Colonic mucosa (tissue), 4 donors: Measurements from ENCODE around the gene SYT8. TPM values are rescaled to one million over a fixed set of nuclear protein-coding genes. Genes with fewer than 3 reads are reported as not detected.
"Not testable (repeated sequence)": the region's sequence is repeated elsewhere in the genome, so short reads cannot be mapped to it uniquely, and the experiment has no call there.

Experiments used
- DNase-seq: peaks from one replicate; pipeline ENCODE4 v3.0.0-alpha.2; 2020
- H3K27ac ChIP-seq: fragments of 200-600 bp; one replicate; pipeline ENCODE4 v1.8.0; 2021
- H3K27me3 ChIP-seq: fragments of 200-600 bp; one replicate; pipeline ENCODE4 v1.8.0; 2021
- H3K36me3 ChIP-seq: fragments of 200-600 bp; one replicate; pipeline ENCODE4 v1.8.0; 2021
- H3K4me1 ChIP-seq: fragments of 200-600 bp; one replicate; pipeline ENCODE4 v1.8.0; 2021; ENCODE audit warnings: mild to moderate bottlenecking
- H3K4me3 ChIP-seq: fragments of 200-600 bp; one replicate; pipeline ENCODE4 v1.8.0; 2021
- H3K9ac ChIP-seq, 2 donors: one replicate each; pipeline ENCODE4 v1.7.0; 2013; ENCODE audit warnings: control low read depth in 2 of 2, low read depth in 2 of 2, low read length in 2 of 2
- H3K9me3 ChIP-seq: fragments of 200-600 bp; one replicate; pipeline ENCODE4 v1.8.0; 2021
- intact Hi-C: fragments of 100-400 bp; cut with DNase I; formaldehyde crosslinking; loops from one replicate; pipeline ENCODE4 v1.14.1; 2022
- microRNA-seq: library from miRNA; unstranded; fragments of <30 nt; microRNA quantifications from one replicate; pipeline ENCODE4, GENCODE V29; 2019
- total RNA-seq, 2 donors: library from RNA; stranded (reverse); fragmentation: NEBNext Ultra II Directional in 1 of 2; extraction: Animal tissue kit (Norgen Biotek cat#: 25700) in 1 of 2; gene quantifications; one replicate each; pipeline ENCODE4 v1.2.1, GENCODE V29; 2021
- TF ChIP-seq, protein P1 (sequence below): fragments of 200-600 bp; IDR thresholded peaks from one replicate; pipeline ENCODE4 v1.8.0; 2022; ENCODE audit warnings: antibody characterized with exemption, mild to moderate bottlenecking
- donor health status: healthy.
- donor health status: DM: no; HTN: no; CAD: no.
- donor health status: DM: no; HTN: no; CAD: no.

SYT8 gene
- total RNA-seq, 2 donors from 2014 or later, result 1.7 to 3.5 TPM

DNA sequence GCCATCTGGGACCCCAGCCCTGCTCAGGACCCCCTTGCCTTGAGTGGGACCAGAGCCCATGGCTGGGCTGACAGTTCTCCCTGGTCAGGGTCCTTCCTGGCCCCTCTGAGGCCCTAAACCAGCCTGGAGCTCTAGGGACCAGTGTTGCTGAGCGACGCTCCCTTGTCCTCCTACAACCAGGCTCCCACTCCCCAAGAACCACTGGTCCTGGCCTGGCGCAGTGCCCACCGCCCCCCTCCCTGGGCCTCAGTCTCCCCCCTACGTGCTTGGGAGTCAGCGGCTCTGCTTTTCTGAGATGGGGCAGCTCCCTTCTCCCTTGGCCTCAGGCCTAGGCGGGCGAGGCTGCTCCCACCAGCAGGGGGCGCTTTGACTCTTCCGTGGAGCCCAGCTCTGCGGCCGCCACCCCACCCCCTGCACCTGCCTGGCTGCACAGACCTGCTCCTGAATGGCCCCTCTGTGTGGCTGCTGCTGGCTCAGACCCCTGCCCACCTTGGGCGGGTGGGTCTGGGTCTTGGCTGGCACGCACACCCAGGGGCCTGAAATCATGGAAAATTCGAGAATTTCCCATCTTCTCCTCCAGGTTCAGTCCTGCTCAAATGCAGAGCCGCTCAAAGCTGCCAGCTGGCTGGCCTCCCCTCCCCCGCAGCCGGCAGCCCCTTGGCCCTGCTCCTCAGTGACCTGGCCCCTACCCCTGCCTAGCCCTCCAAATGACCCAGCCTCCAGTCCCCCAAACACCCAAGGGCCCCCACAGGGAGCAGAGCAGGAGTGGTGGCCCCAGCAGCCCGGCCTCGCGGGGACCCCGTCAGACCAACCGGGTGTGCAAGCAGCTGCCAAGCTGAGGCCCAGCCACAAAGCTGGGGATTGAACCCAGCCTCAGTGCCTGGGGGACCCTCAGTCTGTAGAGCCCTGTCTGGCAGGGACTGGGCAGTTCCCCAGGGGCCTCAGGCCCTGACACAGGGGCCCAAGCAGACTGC lies 47.8 kb downstream of the SYT8 start:
- peak; percentile 81 for DNase-seq
- H3K27ac ChIP-seq, result peak overlapping the region; percentile 22
- H3K36me3 ChIP-seq, result no peaks in the 10 kb centered on the region
- no peak overlapping the region for H3K4me3 ChIP-seq
- H3K4me1 ChIP-seq, result no peaks in the 10 kb centered on the region
- no peak overlapping the region for H3K9ac ChIP-seq
- intact Hi-C loops, result loop anchor here (5.0 kb wide), 1 partner anchor 270 kb away; no protein-coding TSS in a partner anchor
- TF ChIP-seq, protein P1, sequence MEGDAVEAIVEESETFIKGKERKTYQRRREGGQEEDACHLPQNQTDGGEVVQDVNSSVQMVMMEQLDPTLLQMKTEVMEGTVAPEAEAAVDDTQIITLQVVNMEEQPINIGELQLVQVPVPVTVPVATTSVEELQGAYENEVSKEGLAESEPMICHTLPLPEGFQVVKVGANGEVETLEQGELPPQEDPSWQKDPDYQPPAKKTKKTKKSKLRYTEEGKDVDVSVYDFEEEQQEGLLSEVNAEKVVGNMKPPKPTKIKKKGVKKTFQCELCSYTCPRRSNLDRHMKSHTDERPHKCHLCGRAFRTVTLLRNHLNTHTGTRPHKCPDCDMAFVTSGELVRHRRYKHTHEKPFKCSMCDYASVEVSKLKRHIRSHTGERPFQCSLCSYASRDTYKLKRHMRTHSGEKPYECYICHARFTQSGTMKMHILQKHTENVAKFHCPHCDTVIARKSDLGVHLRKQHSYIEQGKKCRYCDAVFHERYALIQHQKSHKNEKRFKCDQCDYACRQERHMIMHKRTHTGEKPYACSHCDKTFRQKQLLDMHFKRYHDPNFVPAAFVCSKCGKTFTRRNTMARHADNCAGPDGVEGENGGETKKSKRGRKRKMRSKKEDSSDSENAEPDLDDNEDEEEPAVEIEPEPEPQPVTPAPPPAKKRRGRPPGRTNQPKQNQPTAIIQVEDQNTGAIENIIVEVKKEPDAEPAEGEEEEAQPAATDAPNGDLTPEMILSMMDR, result peak; percentile 89
- no peaks in the 10 kb centered on the region for H3K27me3 ChIP-seq
- H3K9me3 ChIP-seq, result no peaks in the 10 kb centered on the region

DNA sequence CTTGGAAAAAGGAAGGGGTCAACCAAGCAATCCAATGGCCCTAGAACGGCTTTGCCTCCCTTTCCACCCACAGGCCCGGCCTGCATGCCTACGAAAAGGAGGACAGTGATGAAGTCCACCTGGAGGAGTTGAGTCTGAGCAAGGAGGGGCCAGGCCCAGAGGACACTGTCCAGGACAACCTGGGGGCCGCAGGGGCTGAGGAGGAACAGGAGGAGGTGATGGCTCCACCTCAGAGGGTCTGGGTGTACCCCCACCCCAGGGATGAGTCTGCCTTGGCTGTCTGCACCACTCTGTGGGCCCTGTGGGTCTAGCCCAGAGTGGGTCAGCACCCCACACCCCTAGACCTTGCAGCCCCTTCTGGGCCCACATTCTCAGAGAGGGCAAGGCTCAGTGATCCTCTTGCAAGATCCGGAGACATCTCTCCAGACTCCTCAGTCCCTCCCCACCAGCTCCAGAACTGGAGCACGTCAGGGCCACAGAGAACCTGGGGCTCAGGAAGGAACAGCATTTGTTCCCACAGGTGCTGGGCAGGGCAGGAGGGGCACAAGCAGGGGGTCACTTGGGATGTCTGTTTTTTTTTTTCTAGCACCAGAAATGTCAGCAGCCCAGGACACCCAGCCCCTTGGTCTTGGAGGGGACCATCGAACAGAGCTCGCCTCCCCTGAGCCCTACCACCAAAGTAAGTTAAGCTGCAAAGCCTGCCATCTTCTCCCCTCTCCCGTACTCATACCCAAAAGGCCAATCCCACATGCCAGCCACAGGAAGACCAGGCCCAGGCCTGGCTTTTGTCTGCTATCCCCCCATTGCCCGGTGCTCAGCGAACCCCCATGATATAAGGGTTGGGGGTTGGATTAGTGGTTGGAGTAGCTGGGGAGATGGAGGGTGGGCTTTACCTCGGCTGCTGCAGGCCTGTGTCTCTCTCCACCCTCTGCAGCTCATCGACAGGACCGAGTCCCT lies 48.8 kb downstream of the SYT8 start:
- intact Hi-C loops, result loop anchor here (5.0 kb wide), 1 partner anchor 269 kb away; no protein-coding TSS in a partner anchor
- Histone ChIP-seq H3K27me3 (no peaks in the 10 kb centered on the region), H3K9me3 (no peaks in the 10 kb centered on the region), H3K4me1 (no peaks in the 10 kb centered on the region), H3K27ac (no peak overlapping the region), H3K4me3 (no peak overlapping the region), H3K36me3 (no peaks in the 10 kb centered on the region), H3K9ac (no peak overlapping the region)
- DNase-seq, result no peak
- TF ChIP-seq, protein P1, result no peak

DNA sequence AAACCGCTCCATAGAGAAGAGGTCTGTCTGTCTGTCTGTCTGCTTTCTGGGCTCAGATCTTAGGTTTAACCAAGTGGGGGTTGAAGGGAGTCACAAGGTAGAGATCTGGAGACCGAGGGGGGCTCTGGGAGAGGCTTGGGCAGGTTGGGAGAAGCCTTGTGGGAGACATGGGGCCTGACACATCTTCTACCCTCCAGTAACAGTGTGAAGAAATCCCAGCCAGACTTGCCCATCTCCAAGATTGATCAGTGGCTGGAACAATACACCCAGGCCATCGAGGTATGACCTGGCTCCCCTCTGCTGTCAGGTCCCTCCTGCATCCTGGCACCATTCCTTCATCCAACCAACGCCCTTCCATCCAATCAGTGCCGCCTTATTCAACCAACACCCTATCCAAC lies 49.5 kb downstream of the SYT8 start:
- TF ChIP-seq, protein P1, result no peak
- Histone ChIP-seq H3K4me1 (no peaks in the 10 kb centered on the region), H3K9ac (no peak overlapping the region), H3K4me3 (no peak overlapping the region), H3K9me3 (no peaks in the 10 kb centered on the region), H3K27me3 (no peaks in the 10 kb centered on the region), H3K36me3 (no peaks in the 10 kb centered on the region), H3K27ac (no peak overlapping the region)
- no peak for DNase-seq
- intact Hi-C loops, result loop anchor here (5.0 kb wide), 1 partner anchor 268 kb away; no protein-coding TSS in a partner anchor

DNA sequence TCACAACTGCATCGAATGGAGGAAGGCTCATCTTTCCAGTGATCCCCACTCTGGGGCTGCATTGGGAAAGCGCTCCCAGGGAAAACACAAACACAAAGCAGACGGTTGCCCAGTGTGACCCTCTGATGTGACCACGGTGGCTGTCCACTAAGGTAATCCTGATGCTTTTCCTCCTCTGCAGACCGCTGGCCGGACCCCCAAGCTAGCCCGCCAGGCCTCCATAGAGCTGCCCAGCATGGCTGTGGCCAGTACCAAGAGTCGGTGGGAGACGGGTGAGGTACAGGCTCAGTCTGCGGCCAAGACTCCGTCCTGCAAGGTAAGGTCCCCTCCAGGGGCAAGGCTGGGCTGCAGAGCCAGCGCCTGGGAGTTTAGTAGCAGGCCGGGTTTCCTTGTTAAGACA lies 51.8 kb downstream of the SYT8 start:
- not testable (repeated sequence) for H3K4me1 ChIP-seq

More for the DNA sequence above, 51.8 kb downstream of the SYT8 start:
- H3K9me3 ChIP-seq, intact Hi-C loops, H3K27me3 ChIP-seq, H3K36me3 ChIP-seq, H3K9ac ChIP-seq, DNase-seq, H3K4me3 ChIP-seq, H3K27ac ChIP-seq: not testable (repeated sequence)

Small RNA genes within 50 kb of the gene (microRNA-seq; reads per million reads assigned to microRNA genes)
- not detected for gene MIR4298
- not detected for gene MIR7847

Other genes starting within 250 kb of the SYT8 start
- not detected for gene KRTAP5-1, start 249.7 kb upstream of the SYT8 start, total RNA-seq
- not detected for gene KRTAP5-2, start 236.7 kb upstream of the SYT8 start, total RNA-seq
- gene KRTAP5-3, start 226.5 kb upstream of the SYT8 start, total RNA-seq, result not detected
- gene KRTAP5-4, start 212.9 kb upstream of the SYT8 start, total RNA-seq, result not detected
- gene KRTAP5-5, start 205.2 kb upstream of the SYT8 start, total RNA-seq, result not detected
- not detected for gene KRTAP5-6, start 137.8 kb upstream of the SYT8 start, total RNA-seq
- gene IFITM10, start 84.4 kb upstream of the SYT8 start, total RNA-seq, result 1 to 10 TPM in 1 of 2 donors, under 1 TPM in 1; 0.42 to 1.1 TPM
- 100 to 1,000 TPM; 633 to 887 TPM for gene CTSD, start 71.1 kb upstream of the SYT8 start, total RNA-seq
- gene TNNI2, start 4.0 kb downstream of the SYT8 start, total RNA-seq, result under 1 TPM in 1 of 2 donors, not detected in 1; 0.94 TPM
- 10 to 100 TPM; 18.9 to 23.0 TPM for gene LSP1, start 18.1 kb downstream of the SYT8 start, total RNA-seq
- gene PRR33, start 56.9 kb downstream of the SYT8 start, total RNA-seq, result not detected
- gene TNNT3, start 84.7 kb downstream of the SYT8 start, total RNA-seq, result under 1 TPM in 1 of 2 donors, not detected in 1; 0.72 TPM
- 100 to 1,000 TPM in 1 of 2 donors, 10 to 100 TPM in 1; 89.4 to 140 TPM for gene MRPL23, start 112.3 kb downstream of the SYT8 start, total RNA-seq
- gene H19, start 162.9 kb downstream of the SYT8 start, total RNA-seq, result 10 to 100 TPM in 1 of 2 donors, 1 to 10 TPM in 1; 4.7 to 32.9 TPM